GM19240 (cell line): ENCODE data around the gene HDAC4.

Experiments
- DNase-seq: peaks from one replicate; pipeline ENCODE4 v3.0.0; 2011; ENCODE audit warnings: low spot score; ENCODE audit not compliant: insufficient read length

The HDAC4 gene

GRCh38 chr2:239370876-239371725 lies 29.7 kb downstream of the HDAC4 start:
- no peak for DNase-seq

GRCh38 chr2:239370403-239370802 lies 30.4 kb downstream of the HDAC4 start:
- DNase-seq: no peak

GRCh38 chr2:239369631-239370161 lies 31.1 kb downstream of the HDAC4 start:
- peak; percentile 65 for DNase-seq

GRCh38 chr2:239368906-239369552 lies 31.8 kb downstream of the HDAC4 start:
- DNase-seq: no peak

GRCh38 chr2:239368321-239368720 lies 32.5 kb downstream of the HDAC4 start:
- no peak for DNase-seq

GRCh38 chr2:239366740-239367139 lies 34.1 kb downstream of the HDAC4 start:
- no peak for DNase-seq

GRCh38 chr2:239365782-239366435 lies 34.9 kb downstream of the HDAC4 start:
- DNase-seq: no peak

- DNase-seq: no peak
Observed at GRCh38 chr2:239365071-239365781, 35.6 kb downstream of the HDAC4 start.

- no peak for DNase-seq
Observed at GRCh38 chr2:239363946-239364637, 36.7 kb downstream of the HDAC4 start.

- no peak for DNase-seq
Observed at GRCh38 chr2:239362507-239362906, 38.3 kb downstream of the HDAC4 start.

- DNase-seq: no peak
Observed at GRCh38 chr2:239361311-239361642, 39.5 kb downstream of the HDAC4 start.

GRCh38 chr2:239360421-239361310 lies 40.2 kb downstream of the HDAC4 start:
- no peak for DNase-seq

- no peak for DNase-seq
Observed at GRCh38 chr2:239360008-239360407, 40.8 kb downstream of the HDAC4 start.

GRCh38 chr2:239359196-239359912 lies 41.5 kb downstream of the HDAC4 start:
- no peak for DNase-seq

- no peak for DNase-seq
Observed at GRCh38 chr2:239358062-239358754, 42.6 kb downstream of the HDAC4 start.

GRCh38 chr2:239355724-239356123 lies 45.1 kb downstream of the HDAC4 start:
- no peak for DNase-seq

GRCh38 chr2:239355139-239355538 lies 45.7 kb downstream of the HDAC4 start:
- no peak for DNase-seq

GRCh38 chr2:239354791-239355136 lies 46.1 kb downstream of the HDAC4 start:
- no peak for DNase-seq
